Endothelial cell of umbilical vein (primary cell): ENCODE results near the gene FBXL13. TPM values are rescaled to one million over a fixed set of nuclear protein-coding genes. Genes with fewer than 3 reads are reported as not detected.

ENCODE experiments used
- BruUV-seq: library from RNA; stranded (reverse); fragments of 400-500 nt; replicated peaks from 2 replicates; lab custom pipeline; 2021; lab: Mats Ljungman, UMichigan
- CTCF ChIA-PET: fragments of 300-600, 350-600 bp; sonication (Branson Sonifier 250); formaldehyde crosslinking; loops from one replicate; lab custom pipeline; 2021; ENCODE audit warnings: antibody characterized with exemption, inconsistent platforms; lab: Charles Lee
- POLR2A ChIA-PET: fragments of 300-600, 350-600 bp; sonication (Branson Sonifier 250); formaldehyde crosslinking; loops from one replicate; lab custom pipeline; 2021; ENCODE audit warnings: antibody characterized with exemption, inconsistent platforms; lab: Charles Lee
- DNase-seq: peaks from one replicate; pipeline ENCODE4 v3.0.0-alpha.2; 2011; ENCODE audit warnings: low read depth, low spot score
- FAIRE-seq: peaks from 2 replicates; lab custom pipeline; 2011; peaks lifted over from hg19 to GRCh38; lab: Jason Lieb, UNC
- H2AFZ ChIP-seq: 2 replicates; pipeline ENCODE4 v1.6.0; 2012; ENCODE audit warnings: low read depth, low read length, control low read depth, inconsistent platforms
- H3K27ac ChIP-seq: 2 replicates; pipeline ENCODE4 v1.5.1; 2011; ENCODE audit warnings: low read depth, mild to moderate bottlenecking, control low read depth, low read length, moderate library complexity; ENCODE audit not compliant: insufficient read depth
- H3K27me3 ChIP-seq, 2 experiments: 2 replicates each; pipeline versions ENCODE4 v1.6.0 to v1.6.1; 2011; ENCODE audit warnings: low read length in 2 of 2, mixed read lengths in 1 of 2; ENCODE audit not compliant: control insufficient read depth in 2 of 2, insufficient read depth in 2 of 2
- H3K36me3 ChIP-seq, 2 experiments: 2 replicates in 1 of 2; 3 replicates in 1 of 2; pipeline ENCODE4 v1.5.1; 2011; ENCODE audit warnings: low read length in 2 of 2, mild to moderate bottlenecking in 1 of 2, moderate library complexity in 1 of 2; ENCODE audit not compliant: control insufficient read depth in 2 of 2, insufficient read depth in 2 of 2; ENCODE audit errors: extremely low read depth in 1 of 2
- H3K4me1 ChIP-seq: 3 replicates; pipeline ENCODE4 v1.5.1; 2011; ENCODE audit warnings: mild to moderate bottlenecking, low read length; ENCODE audit not compliant: control insufficient read depth, insufficient read depth; ENCODE audit errors: extremely low read depth
- H3K4me2 ChIP-seq: 2 replicates; pipeline ENCODE4 v1.6.1; 2011; ENCODE audit warnings: low read length, control low read depth, mixed read lengths; ENCODE audit not compliant: insufficient read depth
- H3K4me3 ChIP-seq, 3 experiments: fragments of 200-600 bp in 1 of 3; sonication (generic), shearing (Covaris generic) in 1 of 3; replicated peaks in 1 of 3; 2 replicates each; pipeline ENCODE4 v1.5.1; 2011 to 2016; ENCODE audit warnings: control low read depth in 3 of 3, low read length in 3 of 3, mild to moderate bottlenecking in 2 of 3, inconsistent platforms in 1 of 3, low read depth in 1 of 3, moderate library complexity in 1 of 3; ENCODE audit not compliant: insufficient read depth in 1 of 3
- H3K79me2 ChIP-seq: 2 replicates; pipeline ENCODE4 v1.6.0; 2012; ENCODE audit warnings: low read length, inconsistent platforms; ENCODE audit not compliant: control insufficient read depth, insufficient read depth
- H3K9ac ChIP-seq: replicated peaks from 2 replicates; pipeline ENCODE3; 2011; ENCODE audit warnings: low read length, control low read depth; ENCODE audit not compliant: insufficient read depth; ENCODE audit errors: extremely low read depth
- H3K9me1 ChIP-seq: replicated peaks from 3 replicates; pipeline ENCODE4 v1.6.0; 2011; ENCODE audit warnings: mild to moderate bottlenecking, low read length; ENCODE audit not compliant: control insufficient read depth, insufficient read depth; ENCODE audit errors: extremely low read depth
- H3K9me3 ChIP-seq: replicated peaks from 2 replicates; pipeline ENCODE4 v1.5.1; 2012; ENCODE audit warnings: low read length, inconsistent platforms; ENCODE audit not compliant: control insufficient read depth, insufficient read depth
- H4K20me1 ChIP-seq: replicated peaks from 2 replicates; pipeline ENCODE3; 2011; ENCODE audit warnings: mild to moderate bottlenecking, low read length; ENCODE audit not compliant: control insufficient read depth, insufficient read depth; ENCODE audit errors: extremely low read depth
- CTCF ChIP-seq, 2 donors: IDR thresholded peaks; 1 replicate in 1 of 2; 2 replicates in 1 of 2; pipeline ENCODE4 v1.5.1; 2011; ENCODE audit warnings: low read length in 2 of 2, mild to moderate bottlenecking in 2 of 2, moderate library complexity in 2 of 2, control low read depth in 1 of 2, inconsistent platforms in 1 of 2, low read depth in 1 of 2; ENCODE audit not compliant: insufficient read depth in 1 of 2; ENCODE audit errors: extremely low read depth in 1 of 2
- EZH2 ChIP-seq: IDR thresholded peaks from 2 replicates; pipeline ENCODE4 v1.6.1; 2012; ENCODE audit warnings: borderline replicate concordance, low read depth, mild to moderate bottlenecking, moderate library complexity, low read length, inconsistent platforms; ENCODE audit not compliant: severe bottlenecking
- FOS ChIP-seq: IDR thresholded peaks from 2 replicates; pipeline ENCODE4 v1.6.1; 2011; ENCODE audit warnings: mild to moderate bottlenecking, low read length, moderate library complexity, borderline replicate concordance; ENCODE audit not compliant: insufficient read depth
- GATA2 ChIP-seq: IDR thresholded peaks from 2 replicates; pipeline ENCODE4 v1.7.0; 2011; ENCODE audit warnings: low read depth, mild to moderate bottlenecking, moderate library complexity, mixed read lengths, low read length; ENCODE audit not compliant: insufficient read length, insufficient read depth
- dilution Hi-C: fragments of 300-500 bp; cut with MboI; formaldehyde crosslinking; loops from one replicate; pipeline ENCODE4 v1.15.0; 2019; ENCODE audit warnings: low sequenced_read_pairs; ENCODE audit not compliant: extremely low pct_ligation_motif_present
- intact Hi-C: fragments of 100-400 bp; cut with micrococcal nuclease; formaldehyde crosslinking; loops from one replicate; pipeline ENCODE4 v1.10.0; 2022
- polyA plus RNA-seq, 4 experiments: library from polyadenylated mRNA; depleted of rRNA in 3 of 4; stranded (reverse) in 3 of 4; unstranded in 1 of 4; fragments of >200 nt; gene quantifications; 2 replicates each; pipeline versions ENCODE4 v1.2.1 to v1.2.3, GENCODE V29; 2011 to 2012; ENCODE audit warnings: missing spikeins in 1 of 4
- total RNA-seq: library from RNA; stranded (reverse); gene quantifications from 2 replicates; pipeline ENCODE4 v1.2.3, GENCODE V29; 2021

The FBXL13 gene
- total and polyA plus RNA-seq, 2 donors (not counting 3 experiments of a cell fraction or from before 2014, with no cell fraction given), result 3.9 to 4.6 TPM

- Histone ChIP-seq H3K27ac (peak overlapping the region; percentile 89), H3K4me3 (no peak overlapping the region), H3K4me1 (peaks cover 51% of the 10 kb centered on the region), H3K9me3 (no peaks in the 10 kb centered on the region), H4K20me1 (no peaks in the 10 kb centered on the region), H3K9ac (peak overlapping the region; percentile 38), H3K4me2 (peak overlapping the region; percentile 11), H3K79me2 (no peaks in the 10 kb centered on the region), H2AFZ (peak overlapping the region; percentile 23), H3K36me3 (no peaks in the 10 kb centered on the region), H3K9me1 (no peaks in the 10 kb centered on the region), H3K27me3 (no peaks in the 10 kb centered on the region)
- dilution Hi-C loops (no loop called here), intact Hi-C loops (loop anchor here (1.0 kb wide), 1 partner anchor 103 kb away; no protein-coding TSS in a partner anchor)
- no peak for FAIRE-seq
- ChIA-PET POLR2A (no interaction called here), CTCF (interaction anchor here (1.1 to 4.6 kb wide), 6 partner anchors 16 to 172 kb away, joined by 3 to 36 read pairs (median 6); partner anchors contain the start of gene LRRC17)
- peak; percentile 81 for DNase-seq
- BruUV-seq, result TSS peak; percentile 25
- TF ChIP-seq FOS (peak; percentile 22), GATA2 (peak; percentile 54), CTCF (IDR thresholded peaks at IDR 0.05; ENCODE audit: extremely low read depth in 1 of 2, insufficient read depth in 1 of 2, low read depth in 1 of 2, low read length in 2 of 2) (no peak)
Measured at GRCh38 chr7:102890292-102890970, 184.2 kb downstream of the FBXL13 start.

- dilution Hi-C loops (no loop called here), intact Hi-C loops (loop anchor here (1.0 kb wide), 2 partner anchors 18 to 103 kb away; no protein-coding TSS in a partner anchor)
- no peaks in the 10 kb centered on the region for H4K20me1 ChIP-seq
- H3K4me3 ChIP-seq, result no peak overlapping the region
- H3K27me3 ChIP-seq, result no peaks in the 10 kb centered on the region
- ChIA-PET CTCF (interaction anchor here (1.1 to 4.6 kb wide), 4 partner anchors 16 to 172 kb away, joined by 3 to 36 read pairs (median 10); partner anchors contain the start of gene LRRC17), POLR2A (interaction anchor here (0.6 kb wide), 1 partner anchor 95 kb away, joined by 3 read pairs; no protein-coding TSS in a partner anchor)
- no TSS peak for BruUV-seq
- no peak overlapping the region for H3K4me2 ChIP-seq
- peak overlapping the region; percentile 38 for H3K9ac ChIP-seq
- DNase-seq, result peak; percentile 52
- no peaks in the 10 kb centered on the region for H3K36me3 ChIP-seq
- no peaks in the 10 kb centered on the region for H3K9me3 ChIP-seq
- TF ChIP-seq EZH2, result no peak
- TF ChIP-seq GATA2, result peak; percentile 43
- peak; percentile 32 for TF ChIP-seq FOS
- H3K27ac ChIP-seq, result peak overlapping the region; percentile 89
- no peaks in the 10 kb centered on the region for H3K79me2 ChIP-seq
- no peak for FAIRE-seq
- H2AFZ ChIP-seq, result no peak overlapping the region
- no peaks in the 10 kb centered on the region for H3K9me1 ChIP-seq
- peaks cover 51% of the 10 kb centered on the region for H3K4me1 ChIP-seq
Measured at GRCh38 chr7:102889851-102890250, 184.7 kb downstream of the FBXL13 start.
